Epithelial cell of proximal tubule (primary cell): ENCODE data around the gene PDZD2. TPM values are rescaled to one million over a fixed set of nuclear protein-coding genes. Genes with fewer than 3 reads are reported as not detected.
"Not testable (repeated sequence)": the region's sequence is repeated elsewhere in the genome, so short reads cannot be mapped to it uniquely, and the experiment has no call there.

ENCODE experiments used
- DNase-seq: peaks from one replicate; pipeline ENCODE4 v3.0.0-alpha.2; 2011; ENCODE audit warnings: low read depth
- H3K4me3 ChIP-seq: 2 replicates; pipeline ENCODE4 v1.5.1; 2011; ENCODE audit warnings: low read depth, mild to moderate bottlenecking, low read length
- total RNA-seq: library from RNA; depleted of rRNA; stranded (reverse); fragments of >200 nt; gene quantifications from 2 replicates; pipeline ENCODE4 v1.2.3, GENCODE V29; 2015
- TF ChIP-seq, protein P1 (sequence below): conservative IDR thresholded peaks from 2 replicates; pipeline ENCODE4 v1.5.1; 2012; ENCODE audit warnings: low read depth, mild to moderate bottlenecking, low read length

Gene PDZD2
- total RNA-seq, 1 donor from 2014 or later: 8.4 TPM

DNA sequence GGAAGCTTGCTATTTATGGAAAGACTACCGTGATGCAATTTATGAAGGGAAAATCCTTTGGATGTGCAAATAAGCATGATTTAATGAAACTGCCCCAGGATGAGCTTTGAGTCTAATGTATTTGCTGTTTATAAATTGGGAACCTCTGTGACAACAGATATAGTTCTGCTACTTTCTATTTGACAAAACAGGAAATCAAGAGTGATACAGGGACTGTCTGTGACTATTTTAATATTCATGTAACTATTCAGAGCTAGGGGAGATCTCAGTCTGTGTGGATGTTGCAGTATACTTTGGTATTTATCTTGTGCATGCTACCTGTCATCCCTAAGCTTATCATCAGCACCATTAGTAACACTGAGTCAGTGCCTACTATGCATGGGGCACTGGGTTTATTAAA is 132.1 kb downstream of the PDZD2 start:
- TF ChIP-seq, protein P1, sequence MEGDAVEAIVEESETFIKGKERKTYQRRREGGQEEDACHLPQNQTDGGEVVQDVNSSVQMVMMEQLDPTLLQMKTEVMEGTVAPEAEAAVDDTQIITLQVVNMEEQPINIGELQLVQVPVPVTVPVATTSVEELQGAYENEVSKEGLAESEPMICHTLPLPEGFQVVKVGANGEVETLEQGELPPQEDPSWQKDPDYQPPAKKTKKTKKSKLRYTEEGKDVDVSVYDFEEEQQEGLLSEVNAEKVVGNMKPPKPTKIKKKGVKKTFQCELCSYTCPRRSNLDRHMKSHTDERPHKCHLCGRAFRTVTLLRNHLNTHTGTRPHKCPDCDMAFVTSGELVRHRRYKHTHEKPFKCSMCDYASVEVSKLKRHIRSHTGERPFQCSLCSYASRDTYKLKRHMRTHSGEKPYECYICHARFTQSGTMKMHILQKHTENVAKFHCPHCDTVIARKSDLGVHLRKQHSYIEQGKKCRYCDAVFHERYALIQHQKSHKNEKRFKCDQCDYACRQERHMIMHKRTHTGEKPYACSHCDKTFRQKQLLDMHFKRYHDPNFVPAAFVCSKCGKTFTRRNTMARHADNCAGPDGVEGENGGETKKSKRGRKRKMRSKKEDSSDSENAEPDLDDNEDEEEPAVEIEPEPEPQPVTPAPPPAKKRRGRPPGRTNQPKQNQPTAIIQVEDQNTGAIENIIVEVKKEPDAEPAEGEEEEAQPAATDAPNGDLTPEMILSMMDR: no peak
- DNase-seq: no peak

DNA sequence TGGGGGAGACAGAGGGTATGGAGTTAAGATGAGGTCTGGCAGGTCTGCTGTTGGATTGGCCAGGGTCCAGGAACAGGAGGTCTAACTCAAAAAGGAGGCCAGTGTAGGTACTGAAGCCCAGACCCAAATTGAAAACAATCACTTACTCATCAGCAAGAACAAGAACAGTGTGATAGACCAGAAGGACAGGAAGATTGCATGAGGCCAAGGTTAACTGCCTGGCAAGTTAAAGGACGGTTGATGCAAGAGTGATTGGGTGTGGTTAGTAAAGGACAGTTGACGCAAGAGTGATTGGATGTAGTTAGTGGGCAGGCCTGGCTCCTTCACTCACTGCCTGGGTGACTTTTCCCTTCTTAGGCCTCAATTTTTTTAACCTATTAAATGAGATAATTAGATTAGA is 132.6 kb downstream of the PDZD2 start:
- no peak overlapping the region for H3K4me3 ChIP-seq
- no peak for DNase-seq
- TF ChIP-seq, protein P1: no peak

More for the DNA sequence above, 132.1 kb downstream of the PDZD2 start:
- no peak overlapping the region for H3K4me3 ChIP-seq

DNA sequence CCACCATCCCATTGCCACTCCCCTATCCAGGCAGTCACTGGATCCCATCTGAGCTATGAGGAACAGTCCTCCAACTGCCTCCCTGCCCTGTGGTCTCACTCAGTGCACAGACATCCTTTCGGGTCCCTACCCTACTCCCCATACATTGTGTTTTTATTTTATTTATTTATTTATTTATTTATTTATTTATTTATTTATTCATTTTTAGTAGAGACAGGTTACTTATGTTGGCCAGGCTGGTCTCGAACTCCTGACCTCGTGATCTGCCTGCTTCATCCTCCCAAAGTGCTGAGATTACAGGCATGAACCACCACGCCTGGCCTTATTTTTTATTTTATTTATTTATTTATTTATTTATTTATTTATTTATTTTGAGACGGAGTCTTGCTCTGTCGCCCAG is 137.4 kb downstream of the PDZD2 start:
- DNase-seq, H3K4me3 ChIP-seq: not testable (repeated sequence)

DNA sequence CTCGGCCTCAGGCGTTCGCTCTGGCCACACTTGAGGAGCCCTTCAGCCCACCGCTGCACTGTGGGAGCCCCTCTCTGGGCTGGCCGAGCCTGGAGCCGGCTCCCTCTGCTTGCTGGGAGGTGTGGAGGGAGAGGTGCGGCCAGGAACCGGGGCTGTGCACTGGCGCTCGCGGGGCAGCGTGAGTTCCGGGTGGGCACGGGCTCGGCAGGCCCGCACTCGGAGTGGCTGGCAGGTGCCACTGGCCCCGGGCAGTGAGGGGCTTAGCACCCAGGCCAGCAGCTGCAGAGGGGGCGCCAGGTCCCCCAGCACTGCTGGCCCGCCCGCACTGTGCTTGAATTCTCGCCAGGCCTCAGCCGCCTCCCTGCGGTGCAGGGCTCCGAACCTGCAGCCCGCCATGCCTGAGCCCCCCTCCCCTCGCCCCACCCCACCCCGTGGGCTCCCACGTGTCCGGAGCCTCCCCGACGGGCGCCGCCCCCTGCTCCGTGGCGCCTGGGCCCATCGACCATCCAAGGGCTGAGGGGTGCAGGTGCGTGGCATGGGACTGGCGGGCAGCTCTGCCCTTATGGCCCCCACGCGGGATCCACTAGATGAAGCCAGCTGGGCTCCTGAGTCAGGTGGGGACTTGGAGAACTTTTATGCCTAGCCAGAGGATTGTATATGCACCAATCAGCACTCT is 138.2 kb downstream of the PDZD2 start:
- TF ChIP-seq, protein P1: no peak
- DNase-seq: no peak
- H3K4me3 ChIP-seq: no peak overlapping the region

DNA sequence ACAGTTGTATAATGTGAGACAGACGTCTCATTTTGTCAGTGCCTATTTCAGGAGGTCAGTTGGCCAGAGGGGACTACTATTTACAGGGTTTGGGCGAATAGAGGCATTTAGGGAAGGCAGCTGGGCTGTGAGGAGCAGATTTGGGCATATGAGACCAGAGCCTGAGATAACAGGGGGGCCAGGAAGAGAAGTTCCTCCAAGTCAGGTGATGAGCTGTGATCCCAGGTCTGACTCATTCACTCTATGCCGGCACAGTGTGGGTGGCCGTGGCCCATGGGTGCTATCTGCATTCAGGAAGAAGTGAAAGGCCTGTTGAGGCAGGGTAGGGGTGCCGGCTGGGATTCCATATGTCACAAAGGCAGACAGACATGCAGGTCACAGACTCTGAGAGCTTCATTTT is 142.8 kb downstream of the PDZD2 start:
- TF ChIP-seq, protein P1: no peak
- H3K4me3 ChIP-seq: no peak overlapping the region
- no peak for DNase-seq

DNA sequence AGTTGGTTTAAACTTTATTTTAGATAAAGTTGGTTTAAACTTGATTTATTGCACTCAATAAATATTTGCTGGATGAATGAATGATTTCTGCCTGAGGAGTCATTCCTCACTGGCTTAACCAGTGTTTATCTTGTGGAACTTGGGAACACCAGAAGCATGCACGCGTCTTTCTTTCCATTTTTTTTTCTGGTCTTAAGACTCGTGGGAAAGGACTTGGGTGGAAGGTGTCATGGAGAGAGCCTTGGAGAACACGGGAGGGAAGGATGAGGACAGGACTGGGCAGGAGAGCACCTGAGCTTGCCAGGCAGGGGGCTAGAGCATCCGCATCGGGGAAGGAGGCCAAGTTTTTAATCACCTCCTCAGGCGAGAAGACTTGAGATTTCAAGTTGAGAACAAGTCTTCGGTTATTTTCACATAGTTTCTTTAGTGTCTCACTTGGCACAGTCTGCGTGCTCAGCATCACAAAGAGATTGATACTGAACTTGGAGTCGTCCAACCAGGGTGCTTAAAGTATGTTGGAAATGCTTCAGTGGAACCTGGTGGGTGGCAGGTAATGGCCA is 144.2 kb downstream of the PDZD2 start:
- no peak overlapping the region for H3K4me3 ChIP-seq
- DNase-seq: no peak
- TF ChIP-seq, protein P1: no peak

DNA sequence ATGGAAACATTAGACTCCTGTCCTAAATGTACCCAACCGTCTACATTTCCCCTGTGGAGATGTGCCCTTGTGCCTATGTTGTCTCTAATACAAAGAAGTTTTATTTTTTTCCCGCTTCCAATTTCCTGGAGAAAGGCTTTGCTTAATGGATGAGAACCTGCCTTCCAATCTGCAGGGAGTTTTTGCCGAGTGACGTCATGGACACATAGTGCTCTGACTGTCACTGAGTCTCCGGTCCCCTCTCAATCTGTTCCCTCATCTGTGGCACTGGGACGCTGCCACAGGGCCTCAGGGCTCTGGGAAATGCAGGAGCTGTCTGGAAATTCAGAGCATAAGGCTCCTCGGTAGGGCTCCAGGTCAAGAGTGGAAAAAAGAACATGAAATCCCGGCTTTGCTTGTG is 144.8 kb downstream of the PDZD2 start:
- no peak for DNase-seq
- no peak overlapping the region for H3K4me3 ChIP-seq

More for the DNA sequence above, 144.8 kb downstream of the PDZD2 start:
- TF ChIP-seq, protein P1: no peak
